ENCODE results near the gene KRT2. TPM values are rescaled to one million over a fixed set of nuclear protein-coding genes. Genes with fewer than 3 reads are reported as not detected.

Gene KRT2
- total RNA-seq, 1 experiment from 2014 or later: not detected

GRCh38 chr12:52694151-52694550 lies 42.1 kb upstream of the KRT2 start:
- intact Hi-C loops (cut with micrococcal nuclease): no loop called here
- TF ChIP-seq, protein P1, sequence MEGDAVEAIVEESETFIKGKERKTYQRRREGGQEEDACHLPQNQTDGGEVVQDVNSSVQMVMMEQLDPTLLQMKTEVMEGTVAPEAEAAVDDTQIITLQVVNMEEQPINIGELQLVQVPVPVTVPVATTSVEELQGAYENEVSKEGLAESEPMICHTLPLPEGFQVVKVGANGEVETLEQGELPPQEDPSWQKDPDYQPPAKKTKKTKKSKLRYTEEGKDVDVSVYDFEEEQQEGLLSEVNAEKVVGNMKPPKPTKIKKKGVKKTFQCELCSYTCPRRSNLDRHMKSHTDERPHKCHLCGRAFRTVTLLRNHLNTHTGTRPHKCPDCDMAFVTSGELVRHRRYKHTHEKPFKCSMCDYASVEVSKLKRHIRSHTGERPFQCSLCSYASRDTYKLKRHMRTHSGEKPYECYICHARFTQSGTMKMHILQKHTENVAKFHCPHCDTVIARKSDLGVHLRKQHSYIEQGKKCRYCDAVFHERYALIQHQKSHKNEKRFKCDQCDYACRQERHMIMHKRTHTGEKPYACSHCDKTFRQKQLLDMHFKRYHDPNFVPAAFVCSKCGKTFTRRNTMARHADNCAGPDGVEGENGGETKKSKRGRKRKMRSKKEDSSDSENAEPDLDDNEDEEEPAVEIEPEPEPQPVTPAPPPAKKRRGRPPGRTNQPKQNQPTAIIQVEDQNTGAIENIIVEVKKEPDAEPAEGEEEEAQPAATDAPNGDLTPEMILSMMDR (IDR thresholded peaks at IDR 0.05; ENCODE audit: unreplicated experiment): no peak
- Mint-ChIP-seq H3K27ac (ENCODE audit: low read depth, unreplicated experiment) (no peak overlapping the region), H3K4me3 (ENCODE audit: unreplicated experiment) (no peak overlapping the region), H3K27me3 (ENCODE audit: insufficient read depth, unreplicated experiment) (peaks cover 64% of the 10 kb centered on the region), H3K9me3 (ENCODE audit: unreplicated experiment) (no peaks in the 10 kb centered on the region), H3K4me1 (ENCODE audit: insufficient read depth, unreplicated experiment) (no peaks in the 10 kb centered on the region), H3K36me3 (ENCODE audit: insufficient read depth, unreplicated experiment) (no peaks in the 10 kb centered on the region)
- BruUV-seq (replicated peaks): no TSS peak
- DNase-seq (ENCODE audit: unreplicated experiment): no peak
- ChIA-PET POLR2A (no interaction called here), CTCF (interaction anchor here (0.6 kb wide), 2 partner anchors 284 to 610 kb away, joined by 3 read pairs; no protein-coding TSS in a partner anchor)

DNA sequence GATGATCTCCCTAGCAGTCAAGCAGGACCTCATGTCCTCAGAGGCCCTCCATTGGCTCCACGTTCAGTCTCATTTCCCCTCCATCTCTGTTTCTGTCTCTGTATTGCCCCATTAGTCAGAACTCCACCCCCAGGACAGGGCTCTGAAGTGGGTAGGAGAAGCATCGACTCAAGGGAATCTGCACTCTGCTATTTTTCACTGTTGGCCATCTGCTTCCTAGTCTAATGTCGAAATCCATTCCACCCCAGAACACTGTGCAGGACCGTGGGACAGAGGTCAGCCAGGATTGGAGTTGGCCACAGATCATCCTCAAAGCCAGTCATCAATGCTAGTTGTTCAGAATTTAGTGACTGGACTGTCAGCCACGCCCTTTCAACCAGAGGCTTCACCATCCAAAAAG lies 41.2 kb upstream of the KRT2 start:
- POLR2A ChIA-PET: interaction anchor here (0.6 kb wide), 1 partner anchor 176 kb away, joined by 4 read pairs; no protein-coding TSS in a partner anchor
- Mint-ChIP-seq H3K9me3 (ENCODE audit: unreplicated experiment) (no peaks in the 10 kb centered on the region), H3K27ac (ENCODE audit: low read depth, unreplicated experiment) (no peak overlapping the region), H3K36me3 (ENCODE audit: insufficient read depth, unreplicated experiment) (no peaks in the 10 kb centered on the region), H3K4me1 (ENCODE audit: insufficient read depth, unreplicated experiment) (no peaks in the 10 kb centered on the region), H3K27me3 (ENCODE audit: insufficient read depth, unreplicated experiment) (peaks cover 61% of the 10 kb centered on the region), H3K4me3 (ENCODE audit: unreplicated experiment) (no peak overlapping the region)
- BruUV-seq (replicated peaks): no TSS peak
- TF ChIP-seq, protein P1 (IDR thresholded peaks at IDR 0.05; ENCODE audit: unreplicated experiment): no peak
- CTCF ChIA-PET: interaction anchor here (0.7 kb wide), 1 partner anchor 373 kb away, joined by 3 read pairs; no protein-coding TSS in a partner anchor
- no peak for DNase-seq (ENCODE audit: unreplicated experiment)
- intact Hi-C loops (cut with micrococcal nuclease): no loop called here

GRCh38 chr12:52692254-52692653 lies 40.2 kb upstream of the KRT2 start:
- no peak for DNase-seq (ENCODE audit: unreplicated experiment)
- intact Hi-C loops (cut with micrococcal nuclease): no loop called here
- H3K9me3 Mint-ChIP-seq (ENCODE audit: unreplicated experiment): no peaks in the 10 kb centered on the region
- H3K27me3 Mint-ChIP-seq (ENCODE audit: insufficient read depth, unreplicated experiment): peaks cover 50% of the 10 kb centered on the region
- ChIA-PET POLR2A (no interaction called here), CTCF (interaction anchor here (0.6 kb wide), 1 partner anchor 829 kb away, joined by 3 read pairs; no protein-coding TSS in a partner anchor)
- BruUV-seq (replicated peaks): no TSS peak
- H3K27ac Mint-ChIP-seq (ENCODE audit: low read depth, unreplicated experiment): no peak overlapping the region
- no peaks in the 10 kb centered on the region for H3K36me3 Mint-ChIP-seq (ENCODE audit: insufficient read depth, unreplicated experiment)
- H3K4me3 Mint-ChIP-seq (ENCODE audit: unreplicated experiment): no peak overlapping the region
- peaks cover 8% of the 10 kb centered on the region for H3K4me1 Mint-ChIP-seq (ENCODE audit: insufficient read depth, unreplicated experiment)
- TF ChIP-seq, protein P1 (IDR thresholded peaks at IDR 0.05; ENCODE audit: unreplicated experiment): no peak

- Mint-ChIP-seq H3K36me3 (ENCODE audit: insufficient read depth, unreplicated experiment) (no peaks in the 10 kb centered on the region), H3K9me3 (ENCODE audit: unreplicated experiment) (no peaks in the 10 kb centered on the region), H3K4me1 (ENCODE audit: insufficient read depth, unreplicated experiment) (peaks cover 8% of the 10 kb centered on the region), H3K27me3 (ENCODE audit: insufficient read depth, unreplicated experiment) (peaks cover 46% of the 10 kb centered on the region), H3K27ac (ENCODE audit: low read depth, unreplicated experiment) (no peak overlapping the region), H3K4me3 (ENCODE audit: unreplicated experiment) (no peak overlapping the region)
- DNase-seq (ENCODE audit: unreplicated experiment): no peak
- POLR2A ChIA-PET: no interaction called here
- BruUV-seq (replicated peaks): no TSS peak
- intact Hi-C loops (cut with micrococcal nuclease): no loop called here
- CTCF ChIA-PET: interaction anchor here (0.6 to 0.7 kb wide), 2 partner anchors 59 to 829 kb away, joined by 3 read pairs; no protein-coding TSS in a partner anchor
- TF ChIP-seq, protein P1 (IDR thresholded peaks at IDR 0.05; ENCODE audit: unreplicated experiment): no peak
Observed at GRCh38 chr12:52691841-52692150, 39.8 kb upstream of the KRT2 start.
